ENCODE results near the gene PTGFR.
A peak's percentile ranks its signal among the peaks of the same experiment; 100 is the strongest.

Gene PTGFR

GRCh38 chr1:78549331-78549730 is 58.6 kb downstream of the PTGFR start:
- Histone ChIP-seq H3K9me3 (ENCODE audit: insufficient read depth, low read depth, low read length) (peaks cover 6% of the 10 kb centered on the region; the same call in 1 of the 2 replicates), H3K9me2 (replicated peaks; ENCODE audit: low read depth, low read length) (no peaks in the 10 kb centered on the region), H4K20me1 (ENCODE audit: insufficient read depth, low read length, poor library complexity, severe bottlenecking) (no peaks in the 10 kb centered on the region), H3K9ac (ENCODE audit: low read depth, low read length, poor library complexity, severe bottlenecking) (no peak overlapping the region), H2AFZ (ENCODE audit: low read length) (no peak overlapping the region), H3K4me3 (ENCODE audit: low read length, poor library complexity, severe bottlenecking) (no peak overlapping the region), H3K79me2 (ENCODE audit: insufficient read depth, low read length) (no peaks in the 10 kb centered on the region), H3K36me3 (ENCODE audit: insufficient read depth, low read length) (no peaks in the 10 kb centered on the region), H3K4me2 (ENCODE audit: low read depth, low read length, poor library complexity, severe bottlenecking) (no peak overlapping the region), H3F3A (ENCODE audit: low read depth) (no peaks in the 10 kb centered on the region), H3K27me3 (ENCODE audit: insufficient read depth, low read length, poor library complexity, severe bottlenecking) (no peaks in the 10 kb centered on the region), H3K4me1 (ENCODE audit: insufficient read depth, low read length, poor library complexity, severe bottlenecking) (no peaks in the 10 kb centered on the region)
- TF ChIP-seq CTCF (conservative IDR thresholded peaks at IDR 0.05; ENCODE audit: low read length) (no peak), EZH2phosphoT487 (IDR thresholded peaks at IDR 0.05; ENCODE audit: borderline replicate concordance) (no peak)

GRCh38 chr1:78549891-78550290 is 59.1 kb downstream of the PTGFR start:
- no peak overlapping the region for H3K4me3 ChIP-seq (ENCODE audit: low read length, poor library complexity, severe bottlenecking)
- H3K9ac ChIP-seq (ENCODE audit: low read depth, low read length, poor library complexity, severe bottlenecking): no peak overlapping the region
- no peaks in the 10 kb centered on the region for H3K79me2 ChIP-seq (ENCODE audit: insufficient read depth, low read length)
- H3F3A ChIP-seq (ENCODE audit: low read depth): no peaks in the 10 kb centered on the region
- H3K4me1 ChIP-seq (ENCODE audit: insufficient read depth, low read length, poor library complexity, severe bottlenecking): no peaks in the 10 kb centered on the region
- no peaks in the 10 kb centered on the region for H3K36me3 ChIP-seq (ENCODE audit: insufficient read depth, low read length)
- H3K9me3 ChIP-seq (ENCODE audit: insufficient read depth, low read depth, low read length): peaks cover 6% of the 10 kb centered on the region; the same call in 1 of the 2 replicates
- TF ChIP-seq CTCF (conservative IDR thresholded peaks at IDR 0.05; ENCODE audit: low read length) (no peak), EZH2phosphoT487 (IDR thresholded peaks at IDR 0.05; ENCODE audit: borderline replicate concordance) (no peak)
- H3K4me2 ChIP-seq (ENCODE audit: low read depth, low read length, poor library complexity, severe bottlenecking): no peak overlapping the region
- H3K9me2 ChIP-seq (replicated peaks; ENCODE audit: low read depth, low read length): no peaks in the 10 kb centered on the region
- H2AFZ ChIP-seq (ENCODE audit: low read length): no peak overlapping the region
- no peaks in the 10 kb centered on the region for H4K20me1 ChIP-seq (ENCODE audit: insufficient read depth, low read length, poor library complexity, severe bottlenecking)
- H3K27me3 ChIP-seq (ENCODE audit: insufficient read depth, low read length, poor library complexity, severe bottlenecking): no peaks in the 10 kb centered on the region

GRCh38 chr1:78553859-78554258 is 63.1 kb downstream of the PTGFR start:
- no peaks in the 10 kb centered on the region for H4K20me1 ChIP-seq (ENCODE audit: insufficient read depth, low read length, poor library complexity, severe bottlenecking)
- H3K9me3 ChIP-seq (ENCODE audit: insufficient read depth, low read depth, low read length): peaks cover 6% of the 10 kb centered on the region; the same call in 1 of the 2 replicates
- no peak overlapping the region for H3K4me3 ChIP-seq (ENCODE audit: low read length, poor library complexity, severe bottlenecking)
- no peaks in the 10 kb centered on the region for H3K9me2 ChIP-seq (replicated peaks; ENCODE audit: low read depth, low read length)
- no peaks in the 10 kb centered on the region for H3K4me1 ChIP-seq (ENCODE audit: insufficient read depth, low read length, poor library complexity, severe bottlenecking)
- no peak overlapping the region for H2AFZ ChIP-seq (ENCODE audit: low read length)
- no peaks in the 10 kb centered on the region for H3F3A ChIP-seq (ENCODE audit: low read depth)
- no peak overlapping the region for H3K4me2 ChIP-seq (ENCODE audit: low read depth, low read length, poor library complexity, severe bottlenecking)
- TF ChIP-seq EZH2phosphoT487 (IDR thresholded peaks at IDR 0.05; ENCODE audit: borderline replicate concordance): no peak
- TF ChIP-seq CTCF (conservative IDR thresholded peaks at IDR 0.05; ENCODE audit: low read length): peak; percentile 30
- H3K9ac ChIP-seq (ENCODE audit: low read depth, low read length, poor library complexity, severe bottlenecking): no peak overlapping the region
- no peaks in the 10 kb centered on the region for H3K27me3 ChIP-seq (ENCODE audit: insufficient read depth, low read length, poor library complexity, severe bottlenecking)
- H3K79me2 ChIP-seq (ENCODE audit: insufficient read depth, low read length): no peaks in the 10 kb centered on the region
- no peaks in the 10 kb centered on the region for H3K36me3 ChIP-seq (ENCODE audit: insufficient read depth, low read length)

Measured in Loucy (cell line).